ENCODE measurements around the gene AXIN2. TPM values are rescaled to one million over a fixed set of nuclear protein-coding genes. Genes with fewer than 3 reads are reported as not detected.

AXIN2 gene
- total RNA-seq, 1 donor from 2014 or later = 53.4 TPM

DNA sequence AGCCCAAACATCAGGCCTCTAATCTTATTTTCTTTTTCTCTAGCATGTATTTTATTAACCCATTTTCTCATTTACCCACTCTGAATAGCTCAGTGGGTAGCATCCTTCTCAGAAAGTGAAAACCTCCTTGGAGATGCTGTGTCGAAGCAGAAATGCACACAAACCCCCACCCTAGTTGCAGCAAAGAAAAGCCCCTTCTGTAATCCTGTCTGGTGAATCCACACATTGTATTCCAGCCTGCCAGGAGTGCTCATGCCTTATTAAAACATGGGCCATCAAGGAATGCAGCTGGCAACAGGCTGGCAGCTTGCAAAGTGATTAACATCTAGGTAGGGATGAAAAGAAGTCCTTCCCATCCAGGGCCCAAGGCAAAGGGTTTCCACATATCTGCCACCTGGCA lies 39.7 kb upstream of the AXIN2 start:
- no peaks in the 10 kb centered on the region for H3K9me3 ChIP-seq
- no peak overlapping the region for H3K27ac ChIP-seq
- no peaks in the 10 kb centered on the region for H3K4me1 ChIP-seq
- H3K27me3 ChIP-seq (ENCODE audit: low read depth) = no peaks in the 10 kb centered on the region
- no peak overlapping the region for H3K4me3 ChIP-seq
- DNase-seq (no peak), ATAC-seq (no peak)
- intact Hi-C loops (cut with DNase I) = no loop called here
- H3K36me3 ChIP-seq = no peaks in the 10 kb centered on the region
- TF ChIP-seq, protein P1, sequence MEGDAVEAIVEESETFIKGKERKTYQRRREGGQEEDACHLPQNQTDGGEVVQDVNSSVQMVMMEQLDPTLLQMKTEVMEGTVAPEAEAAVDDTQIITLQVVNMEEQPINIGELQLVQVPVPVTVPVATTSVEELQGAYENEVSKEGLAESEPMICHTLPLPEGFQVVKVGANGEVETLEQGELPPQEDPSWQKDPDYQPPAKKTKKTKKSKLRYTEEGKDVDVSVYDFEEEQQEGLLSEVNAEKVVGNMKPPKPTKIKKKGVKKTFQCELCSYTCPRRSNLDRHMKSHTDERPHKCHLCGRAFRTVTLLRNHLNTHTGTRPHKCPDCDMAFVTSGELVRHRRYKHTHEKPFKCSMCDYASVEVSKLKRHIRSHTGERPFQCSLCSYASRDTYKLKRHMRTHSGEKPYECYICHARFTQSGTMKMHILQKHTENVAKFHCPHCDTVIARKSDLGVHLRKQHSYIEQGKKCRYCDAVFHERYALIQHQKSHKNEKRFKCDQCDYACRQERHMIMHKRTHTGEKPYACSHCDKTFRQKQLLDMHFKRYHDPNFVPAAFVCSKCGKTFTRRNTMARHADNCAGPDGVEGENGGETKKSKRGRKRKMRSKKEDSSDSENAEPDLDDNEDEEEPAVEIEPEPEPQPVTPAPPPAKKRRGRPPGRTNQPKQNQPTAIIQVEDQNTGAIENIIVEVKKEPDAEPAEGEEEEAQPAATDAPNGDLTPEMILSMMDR (IDR thresholded peaks at IDR 0.05) = no peak

DNA sequence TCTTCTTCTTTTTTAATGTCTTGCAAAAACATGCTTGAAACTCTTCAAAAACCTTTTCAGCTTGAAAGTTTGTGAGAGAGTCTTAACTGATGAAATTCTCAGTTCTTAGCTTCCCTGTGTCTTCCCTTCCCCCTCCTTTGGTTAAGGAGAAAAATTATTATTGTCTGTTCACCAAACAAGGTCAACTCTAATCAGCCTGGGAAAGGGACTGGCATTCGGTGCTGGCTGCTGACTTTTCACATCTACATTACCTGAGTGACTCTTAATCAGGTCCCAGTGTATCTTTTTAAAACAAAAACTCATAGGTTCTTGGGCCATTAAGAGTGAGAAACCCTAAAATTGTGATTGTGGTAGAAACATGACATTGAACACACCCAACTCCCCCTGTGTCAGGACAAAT lies 39.1 kb upstream of the AXIN2 start:
- Histone ChIP-seq H3K27ac (no peak overlapping the region), H3K27me3 (ENCODE audit: low read depth) (no peaks in the 10 kb centered on the region), H3K9me3 (no peaks in the 10 kb centered on the region), H3K36me3 (no peaks in the 10 kb centered on the region), H3K4me3 (no peak overlapping the region), H3K4me1 (no peaks in the 10 kb centered on the region)
- TF ChIP-seq, protein P1 (IDR thresholded peaks at IDR 0.05) = no peak
- ATAC-seq (no peak), DNase-seq (no peak)
- intact Hi-C loops (cut with DNase I) = no loop called here

DNA sequence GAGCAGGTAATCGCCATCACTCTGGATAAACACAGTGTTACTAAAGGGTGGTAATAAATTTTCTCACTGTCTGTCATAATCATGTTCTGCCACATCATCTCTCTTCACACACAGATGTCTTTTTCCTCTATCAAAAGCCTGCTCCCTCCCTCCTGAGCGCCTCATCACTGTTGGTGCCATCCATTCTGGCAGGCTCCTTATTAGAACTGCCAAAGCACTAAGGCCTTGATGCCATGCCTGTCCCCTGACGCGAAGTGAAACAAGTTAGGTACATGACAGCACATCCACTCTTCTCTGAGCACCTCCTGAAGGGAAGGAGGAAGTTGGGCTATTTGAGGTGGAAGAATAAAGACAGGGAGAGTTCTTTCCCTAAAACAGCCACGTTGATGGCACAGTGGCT lies 38.2 kb upstream of the AXIN2 start:
- Histone ChIP-seq H3K4me3 (no peak overlapping the region), H3K9me3 (no peaks in the 10 kb centered on the region), H3K4me1 (peaks cover under 1% of the 10 kb centered on the region), H3K27ac (no peak overlapping the region), H3K27me3 (ENCODE audit: low read depth) (no peaks in the 10 kb centered on the region), H3K36me3 (no peaks in the 10 kb centered on the region)
- no peak for ATAC-seq
- DNase-seq = no peak
- TF ChIP-seq, protein P1 (IDR thresholded peaks at IDR 0.05) = no peak
- intact Hi-C loops (cut with DNase I) = no loop called here

DNA sequence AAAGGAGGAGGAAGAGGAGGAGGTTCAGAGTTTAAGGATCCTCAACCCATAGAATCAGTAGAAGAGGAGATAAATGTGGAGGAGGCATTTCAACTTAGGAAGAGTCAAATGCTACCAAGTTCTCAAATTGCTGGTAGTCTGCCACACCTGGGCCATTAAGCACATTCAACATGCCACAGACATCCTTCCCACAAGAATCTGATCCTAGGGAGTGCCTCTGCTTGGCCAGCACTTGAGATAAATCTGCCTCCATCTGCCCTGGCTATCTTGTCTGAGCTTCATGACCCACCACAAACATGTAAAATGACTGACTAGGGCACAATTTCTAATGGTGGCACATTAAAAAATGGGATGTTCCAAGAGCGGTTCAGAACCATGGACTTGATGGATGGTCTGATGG lies 37.3 kb upstream of the AXIN2 start:
- peaks cover 3% of the 10 kb centered on the region for H3K4me1 ChIP-seq
- H3K9me3 ChIP-seq = no peaks in the 10 kb centered on the region
- DNase-seq (no peak), ATAC-seq (no peak)
- H3K27ac ChIP-seq = no peak overlapping the region
- intact Hi-C loops (cut with DNase I) = no loop called here
- H3K36me3 ChIP-seq = no peaks in the 10 kb centered on the region
- no peaks in the 10 kb centered on the region for H3K27me3 ChIP-seq (ENCODE audit: low read depth)
- H3K4me3 ChIP-seq = no peak overlapping the region
- TF ChIP-seq, protein P1 (IDR thresholded peaks at IDR 0.05) = no peak

DNA sequence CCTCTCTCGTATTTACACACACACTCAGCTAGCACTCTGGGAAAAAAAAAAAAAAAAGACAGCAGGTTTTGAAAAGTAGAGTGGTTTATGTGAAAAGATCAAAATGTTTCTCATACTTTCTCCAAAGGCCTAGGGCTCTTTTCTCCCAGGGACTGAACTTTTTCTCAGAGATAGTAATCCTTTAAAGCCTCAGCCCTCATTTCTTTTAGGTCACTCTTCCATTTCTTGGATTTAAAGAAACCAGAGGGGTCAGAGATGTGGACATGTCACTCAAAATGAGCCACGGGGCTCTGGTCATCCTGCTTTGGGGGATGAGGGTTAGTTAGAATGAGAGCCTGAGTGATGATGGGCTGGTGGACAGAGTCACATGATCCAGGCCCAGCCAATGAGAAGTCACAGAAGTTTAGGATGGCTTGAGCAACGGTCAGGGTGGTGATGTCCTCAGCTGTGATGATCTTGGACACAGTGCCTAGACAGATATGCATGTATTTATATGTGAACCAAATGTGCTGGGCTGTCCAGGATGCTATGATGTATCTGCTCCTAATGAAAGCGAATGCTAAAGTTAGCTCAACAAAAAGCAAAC lies 33.7 kb upstream of the AXIN2 start:
- Histone ChIP-seq H3K4me3 (no peak overlapping the region), H3K27ac (no peak overlapping the region), H3K4me1 (peaks cover 3% of the 10 kb centered on the region), H3K9me3 (no peaks in the 10 kb centered on the region), H3K27me3 (ENCODE audit: low read depth) (no peaks in the 10 kb centered on the region), H3K36me3 (no peaks in the 10 kb centered on the region)
- DNase-seq = no peak
- ATAC-seq = peak; percentile 18 to 43
- TF ChIP-seq, protein P1 (IDR thresholded peaks at IDR 0.05) = no peak
- intact Hi-C loops (cut with DNase I) = no loop called here

Data from lower lobe of right lung (tissue), 2 donors.